Inflammatory macrophage treated with lipopolysaccharide for 4 hours (primary cell): ENCODE data around the gene TTLL5.

ENCODE experiments used
- DNase-seq: peaks from one replicate; pipeline ENCODE4 v3.0.0-alpha.2; 2020

Gene TTLL5

DNA sequence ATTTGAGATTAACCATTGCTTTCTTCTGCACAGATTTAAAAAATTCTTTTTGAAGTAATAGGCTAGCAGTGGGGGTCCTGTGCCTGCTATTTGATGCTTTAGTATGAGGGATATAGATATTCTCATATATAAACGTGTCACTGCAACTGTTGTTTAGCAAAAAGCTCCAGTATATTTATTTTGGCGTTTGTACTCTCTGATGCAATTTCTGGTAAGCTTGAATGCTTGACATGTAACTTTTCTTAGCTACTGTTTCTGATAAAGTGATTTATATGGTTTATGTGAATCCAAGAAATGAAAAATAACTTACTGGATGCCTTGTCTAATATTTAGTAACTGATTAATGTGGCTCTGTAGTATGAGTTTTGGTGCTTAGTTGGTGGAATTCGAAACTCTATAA lies 77.1 kb downstream of the TTLL5 start:
- DNase-seq, result no peak

- no peak for DNase-seq
Measured at GRCh38 chr14:75742867-75743266, 81.8 kb downstream of the TTLL5 start.

DNA sequence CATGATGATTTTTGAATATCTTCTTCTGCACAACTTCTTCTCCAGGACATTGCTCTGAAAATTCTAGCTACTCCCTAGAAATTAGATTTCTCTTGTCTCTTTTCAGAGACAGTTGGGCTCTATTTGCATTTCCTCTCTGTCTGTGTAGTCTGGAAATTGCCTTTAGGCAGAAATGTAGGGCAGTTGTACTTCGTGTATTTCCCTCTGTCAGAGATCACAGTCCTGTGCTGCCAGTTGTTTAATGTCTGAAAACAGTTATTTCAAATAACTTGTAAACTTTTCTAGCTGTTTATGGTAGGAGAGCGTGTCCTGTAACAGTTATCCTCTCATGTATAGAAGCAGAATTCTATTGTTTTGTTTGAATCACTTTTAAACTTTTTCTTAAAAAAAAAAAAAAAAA lies 86.9 kb downstream of the TTLL5 start:
- no peak for DNase-seq

DNA sequence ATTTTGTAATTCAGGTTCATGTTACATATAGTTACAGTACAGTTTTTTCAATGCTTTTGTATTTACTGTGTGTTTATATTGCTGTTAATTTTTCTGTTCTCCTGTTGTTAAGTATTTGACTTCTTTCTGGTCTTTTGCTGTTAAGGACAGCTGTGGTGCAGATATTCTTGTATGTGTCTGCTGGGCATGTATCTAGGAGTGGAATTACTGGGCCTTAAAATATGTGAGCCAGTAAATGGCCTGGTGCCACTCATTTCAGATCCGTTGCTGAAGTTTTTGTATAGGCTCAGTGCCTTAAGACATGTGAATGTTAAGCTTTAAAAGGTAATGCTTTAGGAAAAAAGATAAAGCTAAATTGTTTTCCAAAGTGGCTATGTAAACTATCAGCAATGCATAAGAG lies 87.3 kb downstream of the TTLL5 start:
- DNase-seq, result no peak

DNA sequence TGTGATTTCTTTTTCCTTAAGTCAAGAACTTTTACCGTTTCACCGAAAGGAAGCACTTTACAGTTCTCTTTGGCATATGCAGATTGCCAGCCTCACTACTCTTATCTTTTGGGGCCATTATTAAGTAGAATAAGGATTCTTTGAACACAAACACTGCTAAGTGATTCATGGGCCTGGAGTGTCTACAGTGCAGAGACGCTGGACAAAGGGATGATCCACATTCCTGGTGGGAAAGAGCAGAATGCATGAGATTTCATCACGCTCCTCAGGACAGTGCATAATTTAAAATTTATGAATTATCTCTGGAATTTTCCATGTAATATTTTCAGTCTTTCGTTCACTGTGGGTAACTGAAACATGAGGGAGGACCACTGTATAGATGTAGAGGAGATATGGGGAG lies 90.2 kb downstream of the TTLL5 start:
- no peak for DNase-seq

GRCh38 chr14:75752086-75752485 lies 91.0 kb downstream of the TTLL5 start:
- no peak for DNase-seq

DNA sequence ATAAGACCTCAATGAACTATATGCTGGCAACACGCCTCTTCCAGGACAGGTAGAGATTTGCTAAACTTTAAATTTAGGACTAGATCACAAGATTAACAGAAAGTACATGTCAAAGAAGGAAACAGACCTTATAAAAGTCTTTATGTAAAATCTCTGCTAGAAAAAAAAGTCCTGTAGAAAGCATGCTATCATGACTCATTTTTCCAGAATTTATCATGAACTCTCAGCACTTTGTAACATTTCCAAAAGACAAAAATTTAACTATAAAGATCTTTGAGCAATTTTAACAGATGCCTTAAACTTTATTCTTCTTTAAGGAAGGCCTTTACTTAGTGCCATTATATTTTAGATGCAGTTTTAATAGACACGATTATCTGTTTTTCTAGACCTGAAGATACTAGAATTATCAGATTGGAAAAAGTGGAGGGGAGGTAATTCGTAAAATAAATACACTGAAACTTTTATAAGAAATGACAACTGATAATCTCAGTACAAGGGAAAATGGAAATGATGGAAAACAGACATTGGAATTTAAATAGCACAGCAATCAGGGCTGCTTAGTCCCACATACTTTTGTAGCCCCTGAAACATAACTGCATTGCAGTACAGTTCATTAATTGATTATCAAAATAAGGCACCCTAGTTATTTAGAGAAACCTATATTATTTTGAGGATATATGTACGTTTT lies 92.0 kb downstream of the TTLL5 start:
- DNase-seq, result no peak

GRCh38 chr14:75753696-75754095 lies 92.7 kb downstream of the TTLL5 start:
- DNase-seq, result no peak

DNA sequence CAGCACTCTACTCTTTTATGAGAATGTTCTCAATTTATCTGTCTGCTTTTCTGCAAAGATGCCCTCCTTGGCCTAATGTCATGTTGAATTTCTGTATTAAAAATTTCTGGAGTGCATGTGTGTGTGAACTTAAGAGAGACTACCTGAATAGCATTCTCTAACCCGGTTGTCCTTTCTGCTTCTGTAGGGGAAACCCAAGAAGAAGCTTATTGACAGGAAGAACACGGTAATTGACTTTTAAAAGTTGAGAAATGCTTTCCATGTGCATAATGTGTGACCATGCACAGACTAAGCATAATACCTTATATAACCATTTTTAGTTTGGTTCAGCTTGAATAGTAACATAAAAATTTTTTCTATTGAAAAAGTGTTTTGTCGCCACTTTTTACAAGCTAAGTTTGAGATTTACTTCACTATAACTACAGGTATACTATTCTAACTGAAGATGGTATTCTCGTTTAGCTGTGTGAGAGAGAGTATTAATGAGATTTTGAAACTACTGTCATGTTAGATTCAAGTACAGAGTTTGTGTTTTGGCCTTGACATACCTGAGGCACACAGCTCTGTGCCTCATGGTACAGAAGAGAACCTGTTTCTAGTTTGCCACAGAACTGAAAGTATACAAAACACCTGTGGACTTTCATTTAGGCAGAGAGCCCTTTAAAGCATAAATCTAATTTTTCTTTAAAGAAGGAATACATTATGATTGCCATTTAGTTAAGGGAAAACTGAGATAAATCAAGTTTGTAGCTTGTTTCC lies 96.8 kb downstream of the TTLL5 start:
- DNase-seq, result no peak

- DNase-seq, result no peak
Measured at GRCh38 chr14:75764020-75764419, 103.0 kb downstream of the TTLL5 start.

GRCh38 chr14:75769047-75769685 lies 108.1 kb downstream of the TTLL5 start:
- DNase-seq, result no peak

DNA sequence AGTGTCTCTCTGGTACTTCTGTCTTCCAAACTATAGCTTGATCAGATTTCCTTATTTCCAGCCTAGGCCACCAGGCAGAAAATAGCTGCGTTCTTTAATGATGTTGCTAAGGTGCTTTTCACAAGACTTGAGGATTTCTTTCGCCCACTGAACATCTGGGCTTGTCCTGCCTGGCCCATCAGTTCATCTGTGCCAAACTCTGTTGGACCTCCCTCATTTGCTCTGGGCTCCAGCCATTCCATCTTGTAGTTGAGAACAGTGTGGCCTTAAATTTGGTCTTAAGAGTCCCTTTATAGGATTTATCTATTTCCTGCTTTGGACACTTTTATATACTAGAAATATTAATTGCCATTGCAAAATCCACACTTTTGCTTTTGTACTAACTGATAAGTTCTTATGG lies 109.6 kb downstream of the TTLL5 start:
- no peak for DNase-seq

DNA sequence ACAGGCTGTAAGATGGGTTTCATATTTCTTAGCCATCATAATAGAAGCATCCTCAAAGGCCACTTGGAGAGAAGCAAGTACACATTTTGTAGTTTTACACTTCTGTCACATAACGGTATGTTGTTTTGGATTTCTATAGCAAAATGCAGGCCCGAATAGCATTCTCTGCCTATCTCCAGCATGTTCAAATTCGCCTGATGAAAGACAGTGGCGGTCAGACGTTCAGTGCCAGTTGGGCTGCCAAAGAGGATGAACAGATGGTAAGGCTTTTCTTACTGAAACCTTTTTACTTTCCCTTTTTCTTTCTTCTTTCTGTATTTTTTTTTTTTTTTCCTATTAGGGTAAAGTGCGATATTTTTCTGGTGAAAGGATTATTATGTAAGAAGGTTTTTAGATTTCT lies 110.5 kb downstream of the TTLL5 start:
- DNase-seq, result no peak

- DNase-seq, result no peak
Measured at GRCh38 chr14:75773046-75773445, 112.0 kb downstream of the TTLL5 start.

DNA sequence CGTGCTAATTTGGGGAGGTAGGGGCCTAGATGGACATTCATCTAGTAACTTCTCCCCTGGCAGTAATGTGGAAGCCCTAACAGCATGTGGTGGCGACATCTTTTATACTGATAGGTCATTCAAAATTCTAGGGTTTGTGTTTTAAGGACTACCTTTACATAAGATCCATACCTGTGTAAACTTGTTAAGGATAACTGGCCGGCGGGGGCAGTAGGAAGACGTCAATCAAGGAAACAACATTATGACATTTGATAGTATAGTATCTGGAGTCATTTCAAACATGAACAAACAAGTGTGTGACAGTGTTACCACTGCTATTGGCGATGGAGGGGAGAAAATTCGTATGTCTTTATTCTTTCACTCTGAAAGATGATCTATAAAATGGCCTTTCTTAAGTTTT lies 120.0 kb downstream of the TTLL5 start:
- no peak for DNase-seq

- no peak for DNase-seq
Measured at GRCh38 chr14:75783184-75783583, 122.1 kb downstream of the TTLL5 start.

- DNase-seq, result no peak
Measured at GRCh38 chr14:75783602-75784313, 122.7 kb downstream of the TTLL5 start.

DNA sequence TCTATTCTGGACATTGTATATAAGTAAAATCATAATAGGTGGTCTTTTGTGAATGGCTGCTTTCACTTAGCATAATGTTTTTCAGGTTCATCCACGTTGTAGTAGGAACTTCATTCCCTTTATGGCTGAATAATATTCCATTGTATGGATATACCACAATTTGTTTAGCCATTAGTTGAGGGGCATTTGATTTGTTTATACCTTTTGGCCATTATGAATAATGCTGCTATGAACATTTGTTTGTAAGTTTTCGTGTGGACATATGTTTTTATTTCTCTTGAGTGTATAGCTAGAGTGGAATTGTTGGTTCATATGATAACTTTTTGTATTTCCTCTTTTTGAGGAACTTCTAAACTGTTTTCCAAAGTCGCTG lies 123.3 kb downstream of the TTLL5 start:
- no peak for DNase-seq

DNA sequence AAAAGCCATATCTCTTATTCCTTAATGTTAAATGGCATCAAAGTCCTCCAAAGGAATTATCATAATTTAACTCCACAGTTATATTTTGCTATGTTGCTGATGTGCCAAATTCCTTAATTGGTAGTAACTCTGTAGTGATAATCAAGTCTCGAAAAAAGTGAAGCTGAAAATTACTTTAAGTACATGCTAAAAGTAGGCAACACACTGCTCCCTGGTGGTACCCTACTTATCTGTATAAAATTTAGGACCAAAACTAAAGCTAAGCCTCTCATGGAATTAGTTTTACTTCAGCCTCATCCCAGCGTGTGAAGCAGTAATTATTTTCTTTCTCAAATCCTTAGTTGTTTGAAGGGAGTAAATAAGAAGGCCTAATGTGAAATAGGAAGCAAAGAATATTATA lies 132.8 kb downstream of the TTLL5 start:
- DNase-seq, result no peak

- no peak for DNase-seq
Measured at GRCh38 chr14:75794615-75795038, 133.6 kb downstream of the TTLL5 start.

DNA sequence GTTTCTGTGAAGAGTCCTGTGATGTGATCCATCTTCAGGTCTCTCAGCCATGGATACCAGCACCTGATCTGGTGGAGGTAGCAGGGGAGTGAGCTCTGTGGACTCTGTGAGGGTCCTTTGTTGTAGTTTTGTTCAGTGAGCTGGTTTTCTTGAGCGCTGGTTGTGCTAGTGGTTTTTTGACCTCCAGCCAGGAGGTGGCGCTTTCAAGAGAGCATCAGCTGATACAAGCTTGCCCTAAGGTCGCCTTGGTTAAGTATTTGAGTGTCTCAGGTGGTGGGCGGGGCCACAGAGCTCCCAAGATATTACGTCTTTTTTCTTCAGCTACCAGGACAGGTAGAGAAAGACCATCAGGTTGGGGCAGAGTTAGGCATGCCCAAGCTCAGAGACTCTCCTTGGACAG lies 139.7 kb downstream of the TTLL5 start:
- DNase-seq, result no peak

DNA sequence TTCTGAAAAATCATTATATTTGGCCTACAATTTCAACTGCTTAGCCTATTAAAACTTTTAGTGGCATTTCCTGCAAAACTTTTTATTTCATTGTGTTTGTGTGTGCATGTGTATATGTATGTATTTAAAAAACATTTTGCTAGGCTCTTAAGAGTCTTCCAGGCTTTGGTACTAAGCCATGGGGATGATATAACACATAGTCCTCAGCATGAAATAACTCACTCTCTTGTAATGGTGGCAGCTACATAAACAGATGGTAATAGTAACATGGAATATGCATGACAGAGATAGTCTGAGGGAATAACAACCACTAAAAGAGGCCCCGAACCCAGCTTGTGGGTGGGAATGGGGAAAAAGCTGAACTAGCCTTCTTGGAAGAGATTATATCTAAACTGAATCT lies 141.4 kb downstream of the TTLL5 start:
- DNase-seq, result no peak

GRCh38 chr14:75803765-75804164 lies 142.7 kb downstream of the TTLL5 start:
- DNase-seq, result no peak
